ENCODE results near the gene IFT57.
A peak's percentile ranks its signal among the peaks of the same experiment; 100 is the strongest.
"Not testable (repeated sequence)": the region's sequence is repeated elsewhere in the genome, so short reads cannot be mapped to it uniquely, and the experiment has no call there.

Gene IFT57, protein sequence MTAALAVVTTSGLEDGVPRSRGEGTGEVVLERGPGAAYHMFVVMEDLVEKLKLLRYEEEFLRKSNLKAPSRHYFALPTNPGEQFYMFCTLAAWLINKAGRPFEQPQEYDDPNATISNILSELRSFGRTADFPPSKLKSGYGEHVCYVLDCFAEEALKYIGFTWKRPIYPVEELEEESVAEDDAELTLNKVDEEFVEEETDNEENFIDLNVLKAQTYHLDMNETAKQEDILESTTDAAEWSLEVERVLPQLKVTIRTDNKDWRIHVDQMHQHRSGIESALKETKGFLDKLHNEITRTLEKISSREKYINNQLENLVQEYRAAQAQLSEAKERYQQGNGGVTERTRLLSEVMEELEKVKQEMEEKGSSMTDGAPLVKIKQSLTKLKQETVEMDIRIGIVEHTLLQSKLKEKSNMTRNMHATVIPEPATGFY

DNA sequence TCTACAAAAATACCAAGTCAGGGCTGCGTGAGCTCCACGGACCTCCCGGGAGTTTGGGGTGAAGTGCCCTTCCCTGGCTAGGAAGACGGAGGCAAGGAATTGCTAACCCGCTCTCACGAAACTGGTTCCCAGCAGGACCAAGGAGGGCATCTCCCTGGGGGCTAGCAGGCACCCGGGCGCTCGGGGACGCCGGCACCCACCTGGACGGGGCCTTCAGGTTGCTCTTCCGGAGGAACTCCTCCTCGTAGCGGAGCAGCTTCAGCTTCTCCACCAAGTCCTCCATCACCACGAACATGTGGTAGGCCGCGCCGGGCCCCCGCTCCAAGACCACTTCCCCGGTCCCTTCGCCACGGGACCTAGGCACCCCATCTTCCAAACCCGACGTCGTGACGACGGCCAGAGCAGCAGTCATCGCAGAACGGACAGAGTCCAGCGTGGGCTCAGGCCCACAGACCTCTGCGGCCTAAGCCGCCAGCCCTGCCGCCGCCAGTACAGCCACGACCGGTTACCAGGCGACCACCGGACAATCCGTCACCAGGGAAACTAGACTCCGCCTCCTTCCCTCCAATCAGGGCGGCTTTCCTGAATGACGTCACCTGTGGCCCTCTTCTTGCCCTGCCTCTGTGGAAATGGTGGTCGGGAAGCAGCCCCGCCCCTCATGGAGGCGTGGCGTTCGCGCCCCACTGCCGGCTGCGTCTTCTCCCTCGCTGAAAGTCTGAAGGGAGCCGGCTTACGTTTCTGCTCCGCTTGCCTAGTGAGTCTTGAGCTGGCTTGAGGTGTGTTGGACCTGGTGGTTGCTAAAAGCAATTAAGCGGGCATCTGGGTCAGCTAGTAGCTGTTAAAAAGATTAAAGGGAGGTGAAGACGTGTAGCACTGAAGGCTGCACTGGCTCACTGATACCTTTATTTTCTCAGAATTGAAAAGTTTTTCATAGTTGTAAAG, at the start of gene IFT57:
Gene IFT57 (minus strand): TSS at position 514 of the 942 bp plus-strand sequence. CDS start 102 bp downstream, at position 412.
- peak; percentile 96 for DNase-seq

DNA sequence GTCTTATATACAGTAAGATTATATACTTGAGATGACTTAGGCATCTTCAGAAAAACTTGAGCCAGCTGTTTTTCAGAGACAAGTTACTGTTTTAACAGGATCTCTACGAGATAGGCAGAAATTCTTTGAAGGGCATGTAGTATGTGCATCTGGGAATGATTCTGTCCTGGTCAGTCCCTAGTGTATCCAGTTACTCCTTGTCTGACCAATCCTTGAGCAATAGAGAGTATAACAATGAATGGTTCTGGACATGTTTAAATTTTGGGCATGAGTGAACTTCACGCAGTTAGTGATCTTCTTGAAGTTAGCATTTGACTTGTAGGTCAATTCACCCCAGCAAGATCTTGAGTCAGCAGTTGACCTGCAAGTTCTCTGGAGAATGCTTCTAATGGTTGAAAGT, 49.4 kb upstream of the IFT57 start:
- DNase-seq = no peak

DNA sequence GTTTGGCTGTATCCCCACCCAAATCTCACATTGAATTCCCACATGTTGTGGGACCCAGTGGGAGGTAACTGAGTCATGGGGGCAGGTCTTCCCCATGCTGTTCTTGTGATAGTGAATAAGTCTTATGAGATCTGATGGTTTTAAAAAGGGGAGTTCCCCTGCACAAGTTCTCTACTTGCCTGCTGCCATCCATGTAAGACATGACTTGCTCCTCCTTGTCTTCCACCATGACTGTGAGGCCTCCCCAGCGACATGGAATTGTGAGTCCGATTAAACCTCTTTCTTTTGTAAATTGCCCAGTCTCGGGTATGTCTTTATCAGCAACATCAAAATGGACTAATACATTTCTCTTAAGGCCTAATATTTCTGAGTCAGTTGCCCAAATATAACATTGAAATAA, 46.0 kb upstream of the IFT57 start:
- not testable (repeated sequence) for DNase-seq

DNA sequence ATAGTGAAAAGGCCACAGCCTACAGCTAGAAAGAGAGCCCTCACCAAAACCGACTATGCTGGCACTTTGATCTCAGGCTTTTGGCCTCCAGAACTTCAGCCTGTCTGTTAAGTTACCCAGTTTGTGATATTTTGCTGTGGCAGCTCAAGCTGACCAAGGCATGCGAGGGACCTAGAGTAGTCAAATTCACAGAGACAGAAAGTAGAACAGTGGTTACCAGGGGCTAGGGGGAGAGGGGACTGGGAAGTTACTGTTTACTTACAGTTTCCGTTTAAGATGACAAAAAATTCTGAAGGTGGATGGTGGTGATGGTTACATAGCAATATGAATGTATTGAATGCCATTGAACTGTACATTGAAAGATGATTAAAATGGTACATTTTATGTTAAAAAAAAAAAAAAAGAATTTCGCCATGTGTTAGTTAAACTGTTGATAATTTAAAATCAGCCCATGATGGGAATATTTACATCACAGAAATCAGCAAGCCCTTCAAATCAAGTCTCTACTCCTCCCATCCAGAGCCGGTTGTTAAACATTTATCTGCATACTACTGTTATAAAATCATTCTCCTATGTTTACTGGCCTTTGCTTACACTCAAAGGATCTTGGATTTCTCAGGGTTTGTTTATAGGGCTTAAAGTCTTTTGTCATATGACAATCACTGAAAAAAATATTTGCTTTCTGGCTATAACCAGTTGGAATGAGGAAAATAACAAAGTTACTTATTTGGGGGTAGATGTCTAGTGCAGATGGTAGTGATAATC, 42.5 kb upstream of the IFT57 start:
- not testable (repeated sequence) for DNase-seq

DNA sequence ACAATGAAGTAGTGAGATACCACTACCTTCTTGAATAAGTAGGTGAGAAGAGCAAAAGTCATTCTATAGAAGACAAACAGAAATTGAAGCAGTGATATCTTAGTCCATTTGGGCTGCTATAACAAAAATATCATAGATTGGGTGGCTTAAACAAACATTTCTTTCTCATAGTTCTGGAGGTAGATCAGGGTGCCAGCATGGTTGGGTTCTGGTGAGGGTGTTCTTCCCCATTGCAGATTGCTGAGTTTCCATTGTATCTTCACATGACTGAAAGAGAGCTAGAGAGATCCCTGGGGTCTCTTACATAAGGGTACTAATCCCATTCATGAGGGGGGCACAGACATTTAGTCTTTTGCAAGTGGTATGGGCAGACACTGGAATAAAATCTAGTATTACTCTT, 32.9 kb upstream of the IFT57 start:
- DNase-seq = no peak

DNA sequence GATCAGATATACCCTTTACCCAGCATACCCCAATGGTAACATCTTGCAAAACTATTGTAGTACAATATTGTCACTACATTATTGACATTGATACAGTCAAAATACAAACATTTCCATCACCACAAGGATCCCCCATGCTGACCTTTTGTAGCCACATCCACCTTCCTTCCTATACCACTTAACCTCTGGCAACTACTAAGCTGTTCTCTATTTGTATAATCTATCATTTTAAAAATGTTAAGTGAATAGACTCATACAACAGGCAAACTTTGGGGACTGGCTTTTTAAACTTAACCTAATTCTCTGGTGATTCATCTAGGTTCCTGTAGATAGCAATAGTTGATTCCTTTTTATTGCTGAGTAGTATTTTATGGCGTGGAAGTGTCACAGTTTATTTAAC, 29.6 kb upstream of the IFT57 start:
- no peak for DNase-seq

DNA sequence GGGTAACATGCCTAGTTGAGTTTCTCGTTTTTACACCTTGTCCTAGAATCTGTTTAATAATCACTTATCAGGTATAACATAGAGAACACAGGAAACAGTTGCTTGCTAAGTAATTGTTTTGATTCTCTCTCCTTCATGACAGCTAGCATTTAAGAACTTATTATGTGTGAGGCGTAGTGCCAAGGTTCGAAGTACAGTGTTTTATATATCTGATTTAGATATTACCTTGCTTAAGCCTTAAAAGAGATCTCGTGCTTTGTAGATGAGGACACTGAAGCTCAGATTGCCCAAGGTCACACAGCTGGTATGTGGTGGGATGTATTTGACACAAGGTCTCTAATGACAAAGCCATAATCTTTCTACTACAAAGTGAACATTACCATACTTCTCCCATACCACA, 29.0 kb upstream of the IFT57 start:
- no peak for DNase-seq

DNA sequence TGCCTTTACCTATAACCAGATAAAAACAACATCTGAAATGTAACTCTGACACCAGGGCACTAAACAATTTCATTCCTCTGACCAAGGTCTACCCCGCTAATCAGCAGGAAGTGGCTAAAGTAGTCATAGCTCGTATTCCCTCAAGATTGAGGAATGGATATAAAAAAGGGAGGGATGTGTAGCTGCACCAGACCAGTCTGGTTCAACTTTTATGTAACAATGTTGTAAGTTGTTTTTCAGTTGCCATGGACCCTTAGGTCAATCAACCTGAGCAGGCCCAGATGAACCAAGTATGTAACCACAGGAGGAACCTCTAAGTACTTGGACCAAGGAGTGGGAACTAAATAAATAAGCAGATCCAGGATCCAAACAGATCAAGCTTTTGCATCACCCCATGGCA, 28.4 kb upstream of the IFT57 start:
- no peak for DNase-seq

DNA sequence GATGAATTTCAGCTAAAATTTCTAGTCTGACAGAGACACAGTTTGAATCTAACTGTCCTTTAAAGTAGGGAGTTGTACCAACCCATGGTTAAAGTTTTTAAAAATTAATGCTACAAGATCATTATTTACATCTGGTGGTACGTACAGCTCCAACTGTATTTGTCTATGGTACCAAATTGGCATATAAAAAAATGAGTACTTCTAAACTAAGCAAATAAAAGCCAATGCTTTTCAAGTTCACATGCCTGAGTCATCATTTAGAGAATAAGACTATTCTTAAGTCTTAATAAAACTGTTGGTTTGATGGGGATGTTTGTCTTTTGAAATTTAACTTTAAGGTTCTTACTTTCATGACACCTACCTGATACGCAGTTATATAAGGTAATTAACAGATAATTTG, 21.0 kb upstream of the IFT57 start:
- DNase-seq = no peak

DNA sequence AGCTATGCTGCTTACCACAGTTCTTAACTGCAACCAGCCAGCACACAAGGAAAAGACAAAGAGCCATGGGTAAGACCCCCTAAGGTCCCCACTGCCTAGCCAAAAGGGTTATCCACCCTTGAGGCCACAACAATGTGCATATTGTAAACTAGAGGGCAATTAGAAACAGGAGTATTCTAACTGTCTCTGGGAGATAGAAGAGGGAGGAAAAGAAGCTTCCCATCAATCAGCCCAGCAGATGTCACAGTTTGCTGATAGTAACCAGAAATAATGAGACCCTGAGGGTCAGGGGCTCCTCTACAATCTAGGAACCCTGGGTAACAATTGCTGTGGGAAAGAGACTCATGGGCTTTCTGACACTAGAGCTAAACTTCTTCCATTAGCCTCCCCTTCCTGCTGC, 20.6 kb upstream of the IFT57 start:
- no peak for DNase-seq

DNA sequence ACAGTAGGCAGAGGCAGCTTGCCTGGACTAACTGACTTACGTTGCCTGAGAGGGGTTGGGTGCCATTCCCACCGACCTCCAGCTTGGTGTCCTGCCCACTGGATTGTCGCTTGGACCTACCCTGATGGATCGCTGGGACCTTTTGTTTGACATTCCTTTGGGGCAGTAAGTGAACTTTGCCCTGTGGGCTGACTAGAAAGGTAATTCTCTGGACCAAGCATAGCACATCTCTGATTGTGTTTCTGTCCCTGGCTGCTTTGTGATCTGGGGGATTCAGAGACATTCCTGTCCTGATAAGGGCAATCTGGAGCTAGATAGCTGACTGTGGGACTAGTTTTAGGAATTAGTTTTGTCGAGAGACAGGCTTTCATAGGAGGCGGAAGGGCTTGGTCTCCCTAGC, 19.5 kb upstream of the IFT57 start:
- no peak for DNase-seq

DNA sequence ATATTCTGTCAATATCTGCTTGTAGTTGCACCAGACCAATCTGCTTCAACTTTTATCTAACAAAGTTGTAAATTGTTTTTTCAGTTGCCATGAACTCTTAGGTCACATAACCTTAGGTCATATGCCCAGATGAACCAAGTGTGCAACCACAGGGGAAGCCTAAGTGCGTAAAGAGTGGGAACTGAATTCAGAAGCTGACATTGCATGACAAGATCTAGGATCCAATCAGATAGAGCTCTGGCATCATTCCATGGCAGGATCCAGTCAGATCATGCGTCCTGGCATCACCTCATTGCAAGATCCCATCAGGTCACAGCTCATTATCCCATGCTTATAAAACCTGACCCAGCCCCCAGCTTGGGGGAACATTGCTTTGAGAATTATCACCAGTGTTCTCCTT, 18.9 kb upstream of the IFT57 start:
- DNase-seq = no peak

DNA sequence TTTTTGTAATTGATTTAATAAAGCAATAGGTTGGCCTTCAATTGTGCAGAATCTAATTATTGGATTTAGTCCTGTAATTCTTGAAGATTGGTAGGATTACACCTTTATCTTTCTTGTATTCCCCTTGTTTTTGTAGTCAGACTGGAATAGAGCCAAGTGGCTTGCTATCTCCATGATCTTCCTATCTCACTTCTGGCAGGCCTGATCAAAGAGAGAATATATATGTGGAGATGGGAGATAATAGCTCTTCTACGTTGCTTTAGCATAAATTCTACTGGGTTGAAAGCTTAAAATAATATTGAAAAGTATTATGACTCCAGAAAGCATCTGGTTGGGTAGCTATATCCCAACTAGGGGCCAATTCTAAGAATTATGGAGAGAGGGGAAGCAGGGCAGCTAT, 16.9 kb upstream of the IFT57 start:
- no peak for DNase-seq

DNA sequence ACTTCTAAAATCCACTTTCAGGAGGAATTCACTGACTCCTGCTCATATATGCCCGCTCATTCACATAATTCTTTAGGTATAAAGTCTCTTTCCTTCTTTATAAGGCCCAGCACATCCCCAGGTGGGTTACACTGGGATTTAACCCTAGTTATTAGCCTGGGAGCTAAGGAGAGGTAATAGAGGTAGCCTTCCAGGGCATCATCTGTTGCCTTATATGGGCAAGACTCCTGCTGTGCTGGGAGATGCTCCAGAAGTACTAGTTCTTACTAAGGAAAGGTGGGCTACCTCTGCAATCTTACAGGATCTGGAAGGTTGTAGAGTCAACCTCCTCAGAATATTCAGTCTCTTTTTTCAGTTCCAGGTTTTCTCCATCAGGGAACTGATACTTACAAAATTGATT, 13.1 kb upstream of the IFT57 start:
- DNase-seq = no peak

DNA sequence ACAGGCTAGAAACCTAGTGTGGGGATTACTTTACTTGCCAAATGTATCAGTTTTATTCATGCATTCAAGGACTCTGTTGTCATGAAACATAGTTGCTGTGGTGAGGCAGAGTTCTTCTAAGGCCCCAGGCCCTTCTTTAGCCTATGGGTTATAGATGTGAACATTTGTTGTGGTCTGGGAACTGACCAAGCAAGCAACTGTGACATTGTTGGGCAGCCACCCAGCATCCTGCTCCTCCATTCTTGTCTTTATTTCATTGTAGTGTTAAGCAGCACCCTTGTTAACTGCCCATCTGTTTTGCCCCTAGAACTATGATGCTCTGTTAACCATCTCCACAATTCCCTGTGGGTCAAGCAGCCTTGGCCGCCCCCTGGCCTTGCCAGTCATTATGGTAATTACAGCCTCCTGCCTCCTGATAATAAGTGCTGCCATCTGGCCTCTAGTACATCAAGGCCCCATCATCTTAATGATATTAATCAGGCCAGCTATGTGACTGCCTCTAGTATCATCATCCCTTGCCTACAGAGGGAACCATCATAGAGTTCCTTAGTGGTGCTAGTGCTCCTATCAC, 12.2 kb upstream of the IFT57 start:
- no peak for DNase-seq

DNA sequence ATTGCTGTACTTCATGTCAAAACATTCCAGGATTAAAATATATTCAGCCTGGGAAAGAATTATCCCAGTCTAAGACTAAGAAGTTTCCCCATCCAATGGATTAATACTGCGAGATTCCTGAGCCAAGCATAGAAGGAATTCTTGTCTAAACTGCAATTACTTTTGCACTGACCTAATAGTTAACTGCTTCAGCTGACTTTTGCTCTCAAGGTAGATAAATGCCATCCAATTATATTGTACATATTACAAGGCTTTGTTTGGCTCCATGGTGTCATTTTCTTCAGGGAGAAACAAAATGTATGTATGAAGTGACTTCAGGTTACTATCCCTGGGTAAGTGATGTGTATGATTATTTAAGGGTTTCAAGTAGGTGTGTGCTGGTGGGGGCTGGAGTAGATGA, 6.1 kb upstream of the IFT57 start:
- DNase-seq = no peak

DNA sequence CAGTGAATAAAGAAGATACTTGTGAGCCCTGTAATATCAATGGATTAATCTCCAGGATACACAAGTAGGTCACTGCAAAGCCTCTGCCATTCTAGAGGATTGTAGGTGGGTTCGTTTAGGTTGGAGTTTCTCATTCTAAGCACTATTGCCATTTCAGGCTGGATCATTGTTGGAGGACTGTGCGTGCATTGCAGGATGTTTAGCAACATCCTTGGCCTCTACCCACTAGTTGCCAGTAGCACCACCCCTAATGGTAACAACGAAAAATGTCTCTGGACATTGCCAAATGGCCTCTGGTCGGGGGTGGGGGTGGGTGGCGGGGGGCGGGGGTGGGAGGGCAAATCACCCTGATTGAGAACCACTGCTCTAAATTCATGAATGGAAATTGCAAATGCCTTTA, 4.9 kb upstream of the IFT57 start:
- DNase-seq = no peak

DNA sequence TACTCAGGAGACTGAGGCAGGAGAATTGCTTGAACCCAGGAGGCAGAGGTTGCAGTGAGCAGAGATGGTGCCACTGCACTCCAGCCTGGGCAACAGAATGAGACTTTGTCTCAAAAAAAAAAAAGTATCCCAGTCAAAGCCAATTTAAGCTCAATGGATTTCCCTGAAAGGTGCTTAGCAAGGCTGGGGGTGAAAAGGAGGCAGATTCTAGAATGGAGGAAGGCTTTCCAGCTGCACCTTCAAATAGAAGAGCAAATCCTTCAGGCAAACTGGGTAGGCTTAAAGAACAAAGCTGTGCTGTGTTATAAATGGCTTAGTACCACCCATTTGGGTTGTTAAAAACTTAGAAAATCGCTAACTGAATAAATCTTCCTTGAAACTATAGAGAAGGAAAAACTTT, 3.0 kb upstream of the IFT57 start:
- DNase-seq = no peak

DNA sequence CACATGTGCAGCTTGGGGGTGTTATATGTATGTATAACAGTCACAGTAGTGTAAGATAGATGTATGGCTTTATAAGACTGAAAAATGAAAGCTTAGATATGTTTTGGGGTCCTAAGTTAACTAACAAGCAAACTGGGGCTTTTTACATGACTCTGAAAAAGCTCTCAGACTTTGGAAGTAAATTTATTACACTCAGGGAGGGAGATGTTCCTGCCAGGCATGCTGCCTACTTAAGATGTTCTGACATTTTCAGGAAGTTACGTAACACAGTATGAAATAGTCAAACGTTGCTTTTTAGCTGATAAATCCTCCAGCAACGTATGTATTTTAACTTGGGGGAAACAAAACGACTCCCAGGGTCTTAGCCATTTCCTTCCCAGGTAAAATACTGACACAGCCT, 1.7 kb upstream of the IFT57 start:
- peak; percentile 75 for DNase-seq

DNA sequence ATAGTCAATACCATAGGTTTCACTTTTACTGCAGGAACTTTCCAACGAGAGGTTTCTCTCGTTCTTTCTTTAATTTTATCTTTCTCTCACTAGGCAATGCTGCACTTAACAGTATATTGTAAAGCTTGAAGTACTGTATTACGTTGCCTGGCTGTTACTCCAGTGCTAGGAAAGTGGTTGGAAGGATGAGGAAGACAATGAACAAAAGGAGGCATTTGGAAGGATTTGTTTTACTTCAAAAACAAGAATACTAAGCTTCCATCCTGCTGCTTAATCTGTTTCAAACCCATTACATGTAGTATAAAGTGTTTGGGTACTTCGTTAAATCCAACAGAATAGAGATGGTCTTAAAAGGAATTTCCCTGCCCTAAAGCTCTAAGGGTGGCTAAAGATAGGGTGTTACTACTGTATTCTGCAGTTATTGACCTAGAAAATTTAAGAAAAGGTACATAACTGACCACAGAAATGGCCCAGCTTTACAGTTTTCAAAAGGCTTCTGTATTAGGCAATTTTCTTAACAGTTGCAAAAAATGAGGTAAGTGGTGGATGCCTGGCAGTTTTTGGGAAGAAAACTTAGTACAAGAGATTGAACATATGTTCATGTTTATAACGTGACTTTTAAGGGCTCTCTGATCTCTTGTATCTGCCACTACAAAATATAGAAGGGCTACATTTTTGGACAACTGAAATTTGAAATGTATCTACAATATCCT, 785 bp upstream of the IFT57 start:
- DNase-seq = peak; percentile 30

DNA sequence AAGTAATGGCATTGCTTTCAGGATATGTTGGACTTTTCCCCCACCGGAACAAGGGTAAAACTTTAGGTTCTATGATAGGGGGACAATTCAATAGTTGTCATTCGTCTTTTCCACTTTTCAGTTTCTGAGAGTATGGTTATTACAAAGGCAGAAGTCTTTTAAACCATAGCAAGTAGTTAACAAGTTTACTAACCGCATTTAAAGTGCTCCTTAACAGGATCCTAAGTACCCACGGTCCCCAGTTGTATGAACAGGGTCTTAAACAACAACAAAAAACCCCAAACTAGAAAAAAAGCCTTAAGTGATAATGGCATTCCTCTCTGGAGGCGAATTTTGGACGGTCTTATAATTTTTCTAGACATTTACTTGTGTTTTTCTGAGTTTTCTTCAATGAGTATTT, 831 bp downstream of the IFT57 start:
- DNase-seq = no peak

DNA sequence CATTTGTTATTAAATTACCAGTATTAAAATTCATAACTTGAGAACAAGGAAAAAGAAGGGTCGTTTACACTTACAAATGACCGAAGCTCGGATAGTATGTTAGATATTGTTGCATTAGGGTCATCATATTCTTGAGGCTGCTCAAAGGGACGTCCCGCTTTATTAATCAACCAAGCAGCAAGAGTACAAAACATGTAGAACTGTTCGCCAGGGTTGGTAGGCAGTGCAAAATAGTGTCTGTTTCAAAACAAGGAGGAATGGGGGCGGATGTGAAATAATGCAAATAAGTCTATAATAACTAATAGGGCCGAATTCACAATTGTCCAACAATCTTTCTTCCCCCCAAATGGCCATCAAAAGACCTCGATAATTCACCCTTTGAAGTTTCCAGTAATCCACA, 2.9 kb downstream of the IFT57 start:
- no peak for DNase-seq

All from inflammatory macrophage treated with lipopolysaccharide for 4 hours (primary cell).